ENCODE measurements around the gene GFI1.

GFI1 gene

DNA sequence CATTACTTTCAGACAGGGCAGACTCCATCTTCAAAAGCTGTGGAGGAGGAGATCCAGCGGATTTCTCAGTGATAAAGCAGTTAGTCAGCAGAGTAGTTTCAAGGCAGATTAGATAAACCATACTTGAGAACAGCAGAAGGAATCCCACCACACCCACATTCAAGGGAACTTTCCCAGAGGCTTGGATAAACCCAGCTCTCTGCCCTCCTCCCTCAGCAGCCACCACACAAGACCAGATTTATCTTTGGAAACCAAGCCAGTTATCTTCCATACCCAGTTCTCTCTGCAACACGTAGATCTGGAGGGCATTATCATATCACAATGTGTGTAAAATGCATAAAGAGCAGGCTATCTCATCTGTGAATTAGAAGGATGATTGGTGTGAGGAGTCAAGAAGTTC, 40.2 kb downstream of the GFI1 start:
- Histone ChIP-seq H3K27me3 (ENCODE audit: low read length) (no peaks in the 10 kb centered on the region), H3F3A (ENCODE audit: insufficient read depth) (no peaks in the 10 kb centered on the region), H3K9ac (ENCODE audit: low read length) (no peak overlapping the region), H3K27ac (ENCODE audit: low read depth, low read length) (no peak overlapping the region), H2AFZ (ENCODE audit: low read depth, low read length, severe bottlenecking) (no peak overlapping the region), H3K9me3 (ENCODE audit: insufficient read depth, low read length) (no peaks in the 10 kb centered on the region), H3K9me2 (replicated peaks; ENCODE audit: insufficient read depth, low read length) (no peaks in the 10 kb centered on the region), H3K79me2 (ENCODE audit: insufficient read depth, low read length) (no peaks in the 10 kb centered on the region), H4K20me1 (ENCODE audit: low read depth, low read length) (no peaks in the 10 kb centered on the region), H3K36me3 (ENCODE audit: low read length) (no peaks in the 10 kb centered on the region), H3K4me3 (ENCODE audit: insufficient read depth, low read length, poor library complexity, severe bottlenecking) (no peak overlapping the region), H3K4me2 (ENCODE audit: low read depth, low read length, poor library complexity, severe bottlenecking) (no peak overlapping the region)
- TF ChIP-seq, protein P1, sequence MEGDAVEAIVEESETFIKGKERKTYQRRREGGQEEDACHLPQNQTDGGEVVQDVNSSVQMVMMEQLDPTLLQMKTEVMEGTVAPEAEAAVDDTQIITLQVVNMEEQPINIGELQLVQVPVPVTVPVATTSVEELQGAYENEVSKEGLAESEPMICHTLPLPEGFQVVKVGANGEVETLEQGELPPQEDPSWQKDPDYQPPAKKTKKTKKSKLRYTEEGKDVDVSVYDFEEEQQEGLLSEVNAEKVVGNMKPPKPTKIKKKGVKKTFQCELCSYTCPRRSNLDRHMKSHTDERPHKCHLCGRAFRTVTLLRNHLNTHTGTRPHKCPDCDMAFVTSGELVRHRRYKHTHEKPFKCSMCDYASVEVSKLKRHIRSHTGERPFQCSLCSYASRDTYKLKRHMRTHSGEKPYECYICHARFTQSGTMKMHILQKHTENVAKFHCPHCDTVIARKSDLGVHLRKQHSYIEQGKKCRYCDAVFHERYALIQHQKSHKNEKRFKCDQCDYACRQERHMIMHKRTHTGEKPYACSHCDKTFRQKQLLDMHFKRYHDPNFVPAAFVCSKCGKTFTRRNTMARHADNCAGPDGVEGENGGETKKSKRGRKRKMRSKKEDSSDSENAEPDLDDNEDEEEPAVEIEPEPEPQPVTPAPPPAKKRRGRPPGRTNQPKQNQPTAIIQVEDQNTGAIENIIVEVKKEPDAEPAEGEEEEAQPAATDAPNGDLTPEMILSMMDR (IDR thresholded peaks at IDR 0.05; ENCODE audit: insufficient read depth, low read length, poor library complexity, severe bottlenecking): no peak
- TF ChIP-seq EZH2phosphoT487 (conservative IDR thresholded peaks at IDR 0.05; ENCODE audit: low read length): no peak

DNA sequence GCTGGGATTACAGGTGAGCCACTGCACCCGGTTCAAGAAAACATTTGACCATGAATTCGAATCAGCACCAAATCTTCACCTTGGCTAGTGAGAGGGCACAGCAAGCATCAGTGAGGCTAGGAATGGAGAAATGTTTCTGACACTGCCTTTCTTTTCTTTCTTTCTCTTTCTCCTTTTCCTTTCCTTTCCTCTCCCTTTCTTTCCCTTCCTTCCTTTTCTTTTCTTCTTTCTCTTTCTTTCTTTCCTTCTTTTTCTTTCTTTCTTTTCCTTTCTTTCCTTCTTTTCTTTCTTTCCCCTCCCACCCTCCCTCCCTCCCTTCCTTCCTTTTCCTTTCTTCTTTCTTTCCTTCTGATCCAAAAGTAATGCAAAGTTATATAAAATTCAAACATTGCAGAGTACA, 40.9 kb downstream of the GFI1 start:
- no peak overlapping the region for H3K9ac ChIP-seq (ENCODE audit: low read length)
- no peaks in the 10 kb centered on the region for H3F3A ChIP-seq (ENCODE audit: insufficient read depth)
- H3K79me2 ChIP-seq (ENCODE audit: insufficient read depth, low read length): no peaks in the 10 kb centered on the region
- H3K4me2 ChIP-seq (ENCODE audit: low read depth, low read length, poor library complexity, severe bottlenecking): no peak overlapping the region
- H3K9me3 ChIP-seq (ENCODE audit: insufficient read depth, low read length): no peaks in the 10 kb centered on the region
- no peaks in the 10 kb centered on the region for H3K27me3 ChIP-seq (ENCODE audit: low read length)
- no peak for TF ChIP-seq EZH2phosphoT487 (conservative IDR thresholded peaks at IDR 0.05; ENCODE audit: low read length)
- TF ChIP-seq, protein P1 (IDR thresholded peaks at IDR 0.05; ENCODE audit: insufficient read depth, low read length, poor library complexity, severe bottlenecking): no peak
- no peak overlapping the region for H2AFZ ChIP-seq (ENCODE audit: low read depth, low read length, severe bottlenecking)
- no peaks in the 10 kb centered on the region for H3K9me2 ChIP-seq (replicated peaks; ENCODE audit: insufficient read depth, low read length)
- no peaks in the 10 kb centered on the region for H4K20me1 ChIP-seq (ENCODE audit: low read depth, low read length)
- H3K27ac ChIP-seq (ENCODE audit: low read depth, low read length): no peak overlapping the region
- no peak overlapping the region for H3K4me3 ChIP-seq (ENCODE audit: insufficient read depth, low read length, poor library complexity, severe bottlenecking)
- no peaks in the 10 kb centered on the region for H3K36me3 ChIP-seq (ENCODE audit: low read length)

DNA sequence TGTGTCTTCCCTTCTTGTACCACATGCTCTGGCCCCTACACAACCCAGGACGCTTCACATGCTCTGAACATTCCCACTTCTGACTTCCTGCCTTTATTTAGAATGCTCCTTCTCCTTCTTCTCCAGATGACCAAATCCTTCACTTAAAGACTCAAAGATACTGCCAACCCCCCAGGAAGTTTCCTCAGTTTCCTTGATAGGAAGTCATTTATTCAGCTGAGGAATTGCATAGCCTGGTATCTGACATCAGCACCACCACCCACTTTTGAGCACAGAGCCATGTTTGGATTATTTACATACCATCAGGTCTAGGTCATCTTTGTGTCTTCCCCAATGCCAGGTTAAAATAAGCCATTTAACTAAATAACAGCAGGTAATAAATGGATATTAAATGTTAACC, 42.4 kb downstream of the GFI1 start:
- TF ChIP-seq EZH2phosphoT487 (conservative IDR thresholded peaks at IDR 0.05; ENCODE audit: low read length): no peak
- TF ChIP-seq, protein P1 (IDR thresholded peaks at IDR 0.05; ENCODE audit: insufficient read depth, low read length, poor library complexity, severe bottlenecking): no peak
- Histone ChIP-seq H3K9me3 (ENCODE audit: insufficient read depth, low read length) (no peaks in the 10 kb centered on the region), H3K4me2 (ENCODE audit: low read depth, low read length, poor library complexity, severe bottlenecking) (no peak overlapping the region), H2AFZ (ENCODE audit: low read depth, low read length, severe bottlenecking) (no peak overlapping the region), H4K20me1 (ENCODE audit: low read depth, low read length) (no peaks in the 10 kb centered on the region), H3K27ac (ENCODE audit: low read depth, low read length) (no peak overlapping the region), H3K9me2 (replicated peaks; ENCODE audit: insufficient read depth, low read length) (no peaks in the 10 kb centered on the region), H3K4me3 (ENCODE audit: insufficient read depth, low read length, poor library complexity, severe bottlenecking) (no peak overlapping the region), H3K9ac (ENCODE audit: low read length) (no peak overlapping the region), H3K79me2 (ENCODE audit: insufficient read depth, low read length) (no peaks in the 10 kb centered on the region), H3F3A (ENCODE audit: insufficient read depth) (no peaks in the 10 kb centered on the region), H3K36me3 (ENCODE audit: low read length) (no peaks in the 10 kb centered on the region), H3K27me3 (ENCODE audit: low read length) (no peaks in the 10 kb centered on the region)
